HG03571 (cell line): Measurements from ENCODE around the gene C1QTNF12.
"Not testable (repeated sequence)": the region's sequence is repeated elsewhere in the genome, so short reads cannot be mapped to it uniquely, and the experiment has no call there.

Experiments
- ATAC-seq: cut with Tn5 transposase; IDR thresholded peaks from one replicate; pipeline ENCODE4 v1.9.1; 2021; ENCODE audit not compliant: unreplicated experiment

C1QTNF12 gene

DNA sequence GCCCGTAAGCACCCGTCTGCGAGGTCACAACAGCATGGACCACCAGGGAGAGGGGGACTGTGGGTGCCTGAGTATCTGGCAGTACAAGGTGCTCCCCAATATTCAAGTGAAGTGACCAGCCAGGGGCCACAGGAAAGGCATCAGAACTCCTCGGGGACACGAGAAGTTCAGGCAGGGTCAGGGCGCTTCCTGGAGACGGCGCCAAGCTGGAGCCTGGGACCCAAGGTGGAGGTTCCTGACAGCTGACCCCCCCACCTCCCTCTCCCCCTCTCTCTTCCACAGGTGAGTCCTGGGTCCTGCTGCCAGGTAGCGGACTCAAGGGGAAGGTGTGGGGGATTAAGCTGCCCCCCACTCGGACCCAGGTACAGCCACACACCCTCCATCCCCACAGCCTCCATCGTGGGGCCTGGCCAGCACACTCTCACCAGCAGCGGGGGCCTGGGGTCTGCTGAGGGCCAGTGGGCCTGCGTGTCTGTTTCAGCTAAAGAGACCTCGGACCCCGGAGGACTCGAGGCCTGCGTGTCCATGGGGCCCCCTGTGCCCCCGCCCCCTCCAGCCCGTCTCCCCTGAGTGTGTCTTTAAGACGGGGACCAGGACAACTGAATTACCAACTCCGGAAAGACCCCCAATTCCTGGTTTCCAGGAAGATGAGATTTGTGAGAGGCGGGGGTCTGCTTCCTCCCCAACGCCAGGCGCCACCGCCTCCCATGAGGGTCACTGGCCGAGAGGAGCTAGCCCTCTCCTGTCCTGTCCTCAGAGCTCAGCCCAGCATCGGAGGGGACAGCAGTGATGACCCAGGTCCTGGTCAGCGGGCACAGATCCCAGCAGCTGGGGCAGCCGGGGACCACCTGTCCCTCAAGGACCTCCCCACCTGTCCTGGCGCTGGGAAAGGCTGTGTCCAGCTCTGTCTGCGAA is 46.3 kb downstream of the C1QTNF12 start:
- ATAC-seq = no peak

- ATAC-seq = no peak
Measured at GRCh38 chr1:1199141-1199960, 47.2 kb downstream of the C1QTNF12 start.

DNA sequence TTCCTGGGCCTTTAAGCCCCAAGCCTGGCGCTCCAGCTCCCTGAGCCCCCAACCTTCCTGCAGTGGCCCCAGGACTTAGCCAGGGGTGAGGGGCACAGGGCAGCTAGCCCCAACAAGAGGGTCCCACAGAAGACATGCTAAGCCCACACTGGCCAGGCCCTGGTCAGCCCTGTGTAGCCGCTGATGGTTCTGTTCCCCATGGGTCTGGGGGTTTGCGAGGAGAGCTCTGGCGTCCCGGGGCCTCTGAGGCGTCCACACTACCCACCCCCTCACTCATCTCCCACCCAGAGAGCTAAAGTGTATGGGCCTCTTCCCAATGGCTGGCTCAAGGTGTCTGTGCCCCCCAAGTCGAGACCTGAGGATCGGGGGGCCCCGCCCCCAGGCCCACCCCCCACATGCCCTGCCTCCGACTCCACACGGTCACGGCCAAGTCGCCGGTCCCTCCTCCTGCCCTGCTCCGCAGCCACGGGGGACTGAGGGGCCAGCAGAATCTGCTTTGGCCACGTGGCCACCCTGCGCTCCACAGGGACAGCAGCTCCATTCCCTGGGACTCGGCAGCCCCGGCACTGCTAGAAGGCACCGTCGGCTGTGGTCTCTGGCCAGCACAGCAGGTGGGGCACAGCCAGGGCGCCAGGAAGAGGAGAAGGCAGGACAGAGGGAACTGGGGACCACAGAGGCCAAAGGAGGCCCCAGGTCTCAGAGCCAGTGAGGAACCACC is 47.9 kb downstream of the C1QTNF12 start:
- ATAC-seq = no peak

DNA sequence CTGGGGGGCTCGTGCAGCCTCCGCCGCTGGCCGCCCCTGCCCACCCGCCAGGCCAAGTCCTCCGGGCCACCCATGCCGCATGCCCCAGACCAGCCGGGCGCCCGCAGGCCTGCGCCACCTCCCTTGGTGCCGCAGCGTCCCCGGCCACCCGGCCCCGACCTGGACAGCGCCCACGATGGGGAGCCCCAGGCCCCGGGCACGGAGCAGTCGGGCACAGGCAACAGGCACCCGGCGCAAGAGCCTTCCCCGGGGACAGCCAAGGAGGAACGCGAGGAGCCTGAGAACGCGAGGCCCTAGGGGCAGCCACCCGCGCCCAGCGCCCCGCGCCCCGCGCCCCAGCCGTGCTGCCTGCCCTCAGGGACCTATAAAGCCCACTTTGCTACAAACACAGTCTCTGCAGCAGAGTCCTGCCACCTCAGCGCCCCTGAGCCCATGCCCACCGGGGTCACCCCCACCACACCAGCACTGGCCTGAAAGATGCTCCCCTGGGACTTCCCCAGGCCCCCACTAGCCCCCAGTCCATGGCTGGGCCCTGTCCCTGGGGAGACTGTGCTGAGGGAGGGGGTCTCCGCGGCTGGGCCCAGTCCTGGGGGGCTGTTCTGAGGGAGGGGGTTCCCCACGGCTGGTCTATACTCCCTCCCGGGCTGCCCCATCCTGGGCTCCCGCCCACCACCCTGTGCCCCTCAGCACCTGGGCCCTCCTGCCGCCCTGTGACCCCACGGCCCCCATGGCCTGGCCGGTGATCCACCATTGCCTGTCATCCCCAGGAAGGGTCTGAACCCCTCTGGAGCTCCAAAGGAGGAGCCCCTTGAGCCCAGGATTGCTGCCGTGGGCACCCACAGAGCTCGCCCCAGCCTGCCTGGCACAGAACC is 48.7 kb downstream of the C1QTNF12 start:
- ATAC-seq = no peak

GRCh38 chr1:1197188-1197500 is 49.4 kb downstream of the C1QTNF12 start:
- ATAC-seq = no peak

DNA sequence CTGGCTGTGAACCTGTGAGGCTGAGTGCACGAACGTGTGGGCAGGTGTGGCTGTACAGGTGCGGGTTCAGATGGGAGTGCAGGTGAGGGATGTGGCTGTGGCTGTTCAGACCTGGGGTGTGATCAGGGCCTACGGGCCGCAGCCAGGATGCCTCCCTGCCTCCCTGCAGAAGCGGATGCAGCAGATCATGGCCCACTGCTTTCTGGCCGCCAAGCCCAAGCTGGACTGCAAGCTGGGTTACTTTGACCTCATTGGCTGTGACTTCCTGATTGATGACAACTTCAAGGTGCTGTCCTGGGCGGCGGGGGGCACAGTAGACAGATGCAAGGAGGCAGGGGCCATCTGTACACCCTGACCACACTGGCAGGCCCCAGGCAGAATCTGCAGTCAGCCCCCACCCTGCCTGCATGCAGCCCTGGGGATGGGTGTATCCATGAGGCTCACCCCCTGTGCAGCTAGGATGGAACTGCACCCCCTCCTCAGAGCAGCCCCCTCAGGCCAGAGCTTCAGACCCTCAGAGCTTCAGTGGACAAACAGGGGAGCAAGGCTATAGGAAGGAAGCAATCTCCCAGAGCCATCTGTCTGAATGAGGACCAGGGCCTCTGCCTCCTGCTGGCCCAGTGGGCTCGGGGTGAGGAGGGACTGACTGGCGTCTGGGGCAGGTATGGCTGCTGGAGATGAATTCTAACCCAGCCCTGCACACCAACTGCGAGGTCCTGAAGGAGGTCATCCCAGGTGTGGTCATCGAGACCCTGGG is 49.9 kb downstream of the C1QTNF12 start:
- ATAC-seq = no peak

DNA sequence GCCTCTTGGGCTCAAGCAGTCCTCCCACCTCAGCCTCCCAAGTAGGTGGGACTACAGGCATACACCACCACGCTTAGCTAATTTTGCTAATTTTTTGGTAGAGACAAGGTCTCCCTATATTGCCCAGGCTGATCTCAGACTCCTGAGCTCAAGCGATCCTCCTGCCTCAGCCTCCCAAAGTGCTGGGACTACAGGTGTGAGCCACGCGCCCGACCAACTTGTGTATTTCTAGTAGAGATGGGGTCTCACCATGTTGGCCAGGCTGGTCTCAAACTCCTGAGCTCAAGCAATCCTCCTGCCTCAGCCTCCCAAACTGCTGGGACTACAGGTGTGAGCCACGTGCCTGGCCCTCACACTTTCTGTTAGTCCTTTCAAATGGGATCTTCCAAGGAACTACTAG is 50.8 kb downstream of the C1QTNF12 start:
- not testable (repeated sequence) for ATAC-seq

- ATAC-seq = no peak
Measured at GRCh38 chr1:1194723-1195122, 51.8 kb downstream of the C1QTNF12 start.
